ENCODE measurements around the gene MBNL1. TPM values are rescaled to one million over a fixed set of nuclear protein-coding genes. Genes with fewer than 3 reads are reported as not detected.

The MBNL1 gene
- total RNA-seq, 1 donor from 2014 or later = 295 TPM

DNA sequence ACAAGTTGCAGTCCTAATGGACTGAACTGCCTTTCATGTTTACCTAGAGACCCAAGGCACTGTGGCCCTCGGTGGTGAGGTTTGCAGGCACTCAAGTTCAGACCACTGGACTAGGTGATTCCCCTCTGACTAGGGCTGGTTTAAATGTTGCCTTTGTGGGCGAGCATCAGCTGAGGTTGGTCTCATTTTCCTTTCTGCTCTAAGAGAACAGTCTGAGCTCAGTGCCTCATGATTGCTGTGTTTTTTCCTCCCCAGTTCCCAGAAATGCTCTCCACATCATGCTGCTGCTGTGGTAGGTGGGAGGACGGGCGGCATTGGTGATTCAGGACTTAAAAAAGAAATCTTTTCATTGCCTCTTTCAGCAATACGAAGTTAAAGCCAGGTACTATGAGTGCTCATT is 237.2 kb downstream of the MBNL1 start:
- H3K36me3 Mint-ChIP-seq (ENCODE audit: low read depth) = peaks cover 6% of the 10 kb centered on the region
- H3K27me3 Mint-ChIP-seq (ENCODE audit: insufficient read depth) = peaks cover 6% of the 10 kb centered on the region
- H3K9me3 Mint-ChIP-seq = no peaks in the 10 kb centered on the region
- peak overlapping the region; percentile 16 for H3K4me3 Mint-ChIP-seq
- H3K4me1 Mint-ChIP-seq (ENCODE audit: low read depth) = peaks cover 24% of the 10 kb centered on the region
- DNase-seq (ENCODE audit: low spot score) = peak; percentile 39
- H3K27ac Mint-ChIP-seq = peak overlapping the region; percentile 20
- intact Hi-C loops (cut with micrococcal nuclease) = loop anchor here (2.0 to 5.0 kb wide), 2 partner anchors 19 to 34 kb away; no protein-coding TSS in a partner anchor

DNA sequence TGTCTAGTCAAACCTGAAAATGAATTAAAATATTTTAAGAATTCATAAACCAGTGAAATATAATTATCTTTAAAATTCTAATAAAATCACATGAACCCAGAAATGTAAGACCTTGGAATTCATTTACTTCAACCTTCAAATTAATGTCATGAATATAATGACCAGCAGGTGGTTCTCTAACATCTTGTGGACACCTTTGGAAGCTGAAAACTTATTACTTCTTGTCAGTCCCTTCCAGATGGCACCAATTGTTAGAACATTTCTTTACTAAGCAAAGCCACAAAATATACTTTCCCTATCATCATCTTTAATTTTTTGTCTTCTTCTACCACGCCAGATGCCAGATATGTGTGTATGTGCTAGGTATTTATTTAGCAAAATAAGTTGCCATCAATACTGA is 240.0 kb downstream of the MBNL1 start:
- no peak overlapping the region for H3K4me3 Mint-ChIP-seq
- peaks cover 4% of the 10 kb centered on the region for H3K36me3 Mint-ChIP-seq (ENCODE audit: low read depth)
- no peaks in the 10 kb centered on the region for H3K9me3 Mint-ChIP-seq
- no peak for DNase-seq (ENCODE audit: low spot score)
- H3K27ac Mint-ChIP-seq = no peak overlapping the region
- H3K4me1 Mint-ChIP-seq (ENCODE audit: low read depth) = peaks cover 24% of the 10 kb centered on the region
- peaks cover 4% of the 10 kb centered on the region for H3K27me3 Mint-ChIP-seq (ENCODE audit: insufficient read depth)
- intact Hi-C loops (cut with micrococcal nuclease) = loop anchor here (5.0 kb wide), 1 partner anchor 36 kb away; no protein-coding TSS in a partner anchor

DNA sequence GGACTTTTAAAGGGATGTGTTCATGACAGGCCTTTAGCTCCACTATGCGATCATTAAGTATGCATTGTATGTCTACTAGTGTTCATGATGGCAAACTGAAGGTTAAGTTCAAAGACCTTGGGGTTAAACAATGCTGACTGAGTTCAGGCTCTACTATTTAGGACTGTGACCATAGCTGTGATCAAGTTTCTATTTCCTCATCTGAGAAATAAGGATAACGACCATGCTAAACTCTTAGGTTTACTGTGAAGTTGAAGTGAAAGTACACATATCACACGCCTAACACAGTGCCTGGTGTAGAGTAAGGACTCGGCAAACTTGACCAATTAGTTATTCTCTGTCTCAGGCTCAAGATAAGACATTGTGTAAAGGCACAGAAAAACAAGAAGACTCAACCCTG is 243.2 kb downstream of the MBNL1 start:
- Mint-ChIP-seq H3K4me3 (no peak overlapping the region), H3K27me3 (ENCODE audit: insufficient read depth) (peaks cover 9% of the 10 kb centered on the region), H3K36me3 (ENCODE audit: low read depth) (no peaks in the 10 kb centered on the region), H3K27ac (no peak overlapping the region), H3K4me1 (ENCODE audit: low read depth) (peaks cover 7% of the 10 kb centered on the region), H3K9me3 (no peaks in the 10 kb centered on the region)
- intact Hi-C loops (cut with micrococcal nuclease) = no loop called here
- DNase-seq (ENCODE audit: low spot score) = no peak

DNA sequence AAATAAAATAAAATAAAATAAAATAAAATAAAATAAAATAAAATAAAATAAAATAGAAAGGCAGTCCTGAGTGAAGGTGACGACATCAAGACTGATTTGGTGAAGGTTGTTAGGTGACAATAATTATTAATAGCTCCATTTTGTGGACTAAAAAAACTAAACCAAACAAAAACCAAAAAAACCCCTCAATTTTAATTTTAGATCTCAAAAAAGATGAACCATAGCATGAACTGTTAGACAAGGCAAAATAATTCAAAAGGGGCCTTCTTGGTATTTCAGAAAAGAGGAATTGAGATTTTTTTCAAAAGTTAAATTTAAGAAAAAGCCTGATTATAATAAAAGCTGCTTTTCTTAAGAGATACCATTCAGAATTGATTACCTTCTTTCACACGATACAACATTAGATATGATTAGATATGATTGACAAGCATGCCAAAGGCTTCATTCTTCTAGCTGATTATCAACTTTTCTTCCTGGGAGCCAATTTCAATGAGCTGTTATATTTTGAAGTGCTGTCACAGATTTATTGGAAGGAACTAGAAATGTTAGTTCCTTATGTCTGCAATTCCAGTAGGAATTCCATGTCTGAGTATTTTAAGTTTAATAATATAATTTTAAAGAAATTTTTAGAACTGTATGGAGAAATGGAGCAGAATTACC is 244.7 kb downstream of the MBNL1 start:
- no peaks in the 10 kb centered on the region for H3K9me3 Mint-ChIP-seq
- intact Hi-C loops (cut with micrococcal nuclease) = no loop called here
- H3K4me1 Mint-ChIP-seq (ENCODE audit: low read depth) = peaks cover 7% of the 10 kb centered on the region
- peaks cover 7% of the 10 kb centered on the region for H3K27me3 Mint-ChIP-seq (ENCODE audit: insufficient read depth)
- DNase-seq (ENCODE audit: low spot score) = no peak
- H3K27ac Mint-ChIP-seq = no peak overlapping the region
- H3K4me3 Mint-ChIP-seq = no peak overlapping the region
- H3K36me3 Mint-ChIP-seq (ENCODE audit: low read depth) = no peaks in the 10 kb centered on the region

Data from activated T-helper 1 cell treated with anti-CD3 and anti-CD28 coated beads, Interleukin-12 subunit alpha, Interleukin-12 subunit beta, Interleukin-2, Interleukin-4 antibody, amounts not matched to agents 30 ng/mL and 10 ng/mL and 1 ng/mL, durations not matched to agents 14 hours and 24 hours and 36 hours (primary cell).